Uterus (tissue), 2 donors: ENCODE data around the gene KRT7.

Experiments used
- CTCF ChIP-seq, 4 experiments: fragments of 200-600 bp in 2 of 4; fragments of 450-650 bp in 2 of 4; sonication (generic) in 2 of 4; IDR thresholded peaks; one replicate each; pipeline ENCODE4 v1.5.1; 2016 to 2019; ENCODE audit warnings: antibody characterized with exemption in 4 of 4, mild to moderate bottlenecking in 2 of 4, moderate library complexity in 1 of 4
- POLR2A ChIP-seq, 2 donors: fragments of 450-650 bp; IDR thresholded peaks; one replicate each; pipeline ENCODE4 v1.6.1; 2016; ENCODE audit warnings: antibody characterized with exemption in 2 of 2, mild to moderate bottlenecking in 1 of 2, moderate library complexity in 1 of 2

GRCh38 chr12:52206304-52207040 lies 26.6 kb upstream of the KRT7 start:
- TF ChIP-seq CTCF (IDR thresholded peaks at IDR 0.05) = no peak
- TF ChIP-seq POLR2A (IDR thresholded peaks at IDR 0.05) = no peak
